LNCAP (cell line): ENCODE measurements around the gene NKD1.

Source experiments
- CTCF ChIP-seq: fragments of 450-650 bp; IDR thresholded peaks from 2 replicates; pipeline ENCODE4 v1.5.1; 2017; ENCODE audit warnings: mild to moderate bottlenecking

NKD1 gene

GRCh38 chr16:50598256-50598894, 50.2 kb downstream of the NKD1 start:
- TF ChIP-seq CTCF: no peak

GRCh38 chr16:50598936-50599361, 50.8 kb downstream of the NKD1 start:
- TF ChIP-seq CTCF: no peak

- no peak for TF ChIP-seq CTCF
Observed at GRCh38 chr16:50599494-50599893, 51.3 kb downstream of the NKD1 start.

GRCh38 chr16:50600582-50601283, 52.5 kb downstream of the NKD1 start:
- no peak for TF ChIP-seq CTCF

- TF ChIP-seq CTCF: no peak
Observed at GRCh38 chr16:50601341-50601740, 53.1 kb downstream of the NKD1 start.

- no peak for TF ChIP-seq CTCF
Observed at GRCh38 chr16:50602126-50602525, 53.9 kb downstream of the NKD1 start.

GRCh38 chr16:50602531-50603205, 54.5 kb downstream of the NKD1 start:
- TF ChIP-seq CTCF: no peak
